ENCODE measurements around the gene RUFY3.
A peak's percentile ranks its signal among the peaks of the same experiment; 100 is the strongest.
"Not testable (repeated sequence)": the region's sequence is repeated elsewhere in the genome, so short reads cannot be mapped to it uniquely, and the experiment has no call there.

RUFY3 gene

GRCh38 chr4:70706516-70706915, 15.2 kb upstream of the RUFY3 start:
- no peak for DNase-seq

- DNase-seq, result no peak
These were observed 12.1 kb upstream of the RUFY3 start for GRCh38 chr4:70709611-70710205.

GRCh38 chr4:70711599-70711998, 10.2 kb upstream of the RUFY3 start:
- no peak for DNase-seq

- DNase-seq, result no peak
These were observed 9.6 kb upstream of the RUFY3 start for GRCh38 chr4:70712150-70712549.

GRCh38 chr4:70712604-70713452, 8.9 kb upstream of the RUFY3 start:
- no peak for DNase-seq

- no peak for DNase-seq
These were observed 8.2 kb upstream of the RUFY3 start for GRCh38 chr4:70713453-70714078.

GRCh38 chr4:70714079-70714887, 7.5 kb upstream of the RUFY3 start:
- DNase-seq, result no peak

- no peak for DNase-seq
These were observed 6.7 kb upstream of the RUFY3 start for GRCh38 chr4:70715097-70715496.

GRCh38 chr4:70718811-70719604, 2.8 kb upstream of the RUFY3 start:
- no peak for DNase-seq

- DNase-seq, result no peak
These were observed 531 bp downstream of the RUFY3 start for GRCh38 chr4:70722199-70722791.

GRCh38 chr4:70724463-70724862, 2.7 kb downstream of the RUFY3 start:
- no peak for DNase-seq

GRCh38 chr4:70725633-70726032, 3.9 kb downstream of the RUFY3 start:
- no peak for DNase-seq

GRCh38 chr4:70726515-70726914, 4.8 kb downstream of the RUFY3 start:
- not testable (repeated sequence) for DNase-seq

GRCh38 chr4:70728091-70728490, 6.3 kb downstream of the RUFY3 start:
- no peak for DNase-seq

GRCh38 chr4:70732878-70733277, 11.1 kb downstream of the RUFY3 start:
- not testable (repeated sequence) for DNase-seq

GRCh38 chr4:70734168-70734954, 12.6 kb downstream of the RUFY3 start:
- DNase-seq, result peak; percentile 42

GRCh38 chr4:70734971-70735370, 13.2 kb downstream of the RUFY3 start:
- DNase-seq, result no peak

GRCh38 chr4:70735915-70736314, 14.2 kb downstream of the RUFY3 start:
- DNase-seq, result peak; percentile 20

- DNase-seq, result no peak
These were observed 15.2 kb downstream of the RUFY3 start for GRCh38 chr4:70737006-70737405.

- no peak for DNase-seq
These were observed 15.6 kb downstream of the RUFY3 start for GRCh38 chr4:70737409-70737808.
